HG03095 (cell line): ENCODE measurements around the gene HLTF.
A peak's percentile ranks its signal among the peaks of the same experiment; 100 is the strongest.
"Not testable (repeated sequence)": the region's sequence is repeated elsewhere in the genome, so short reads cannot be mapped to it uniquely, and the experiment has no call there.

ENCODE experiments used
- ATAC-seq: cut with Tn5 transposase; IDR thresholded peaks from one replicate; pipeline ENCODE4 v1.9.1; 2021; ENCODE audit warnings: moderate library complexity; ENCODE audit not compliant: unreplicated experiment

The HLTF gene

GRCh38 chr3:149086232-149086988, at the start of gene HLTF:
Gene HLTF, minus strand, starts transcription at chr3:149086533. Its CDS starts 197 bp downstream, at chr3:149086336.
- peak; percentile 99 for ATAC-seq

- no peak for ATAC-seq
These were observed 48.2 kb upstream of the HLTF start for GRCh38 chr3:149134575-149134974.

- ATAC-seq, result no peak
These were observed 45.3 kb upstream of the HLTF start for GRCh38 chr3:149131589-149131988.

GRCh38 chr3:149129326-149130205, 43.2 kb upstream of the HLTF start, which contains the start of gene HPS3:
Gene HPS3, plus strand, starts transcription at chr3:149129638. Its CDS starts 86 bp downstream, at chr3:149129724.
- peak; percentile 96 for ATAC-seq

GRCh38 chr3:149128821-149129220, 42.5 kb upstream of the HLTF start:
- ATAC-seq, result peak; percentile 16

- ATAC-seq, result no peak
These were observed 36.6 kb upstream of the HLTF start for GRCh38 chr3:149122721-149123578.

GRCh38 chr3:149120051-149120972, 34.0 kb upstream of the HLTF start:
- ATAC-seq, result no peak

- no peak for ATAC-seq
These were observed 33.1 kb upstream of the HLTF start for GRCh38 chr3:149119466-149119865.

GRCh38 chr3:149118724-149119123, 32.4 kb upstream of the HLTF start:
- no peak for ATAC-seq

GRCh38 chr3:149115114-149115513, 28.8 kb upstream of the HLTF start:
- ATAC-seq, result no peak

- no peak for ATAC-seq
These were observed 28.1 kb upstream of the HLTF start for GRCh38 chr3:149114458-149114857.

GRCh38 chr3:149104484-149104883, 18.2 kb upstream of the HLTF start:
- ATAC-seq, result no peak

GRCh38 chr3:149101641-149102040, 15.3 kb upstream of the HLTF start:
- no peak for ATAC-seq

GRCh38 chr3:149101154-149101553, 14.8 kb upstream of the HLTF start:
- ATAC-seq, result no peak

GRCh38 chr3:149097987-149098386, 11.7 kb upstream of the HLTF start:
- not testable (repeated sequence) for ATAC-seq

- ATAC-seq, result peak; percentile 92
These were observed 9.2 kb upstream of the HLTF start for GRCh38 chr3:149095487-149095886.

GRCh38 chr3:149091983-149092382, 5.7 kb upstream of the HLTF start:
- no peak for ATAC-seq

GRCh38 chr3:149090907-149091306, 4.6 kb upstream of the HLTF start:
- no peak for ATAC-seq

GRCh38 chr3:149090461-149090860, 4.1 kb upstream of the HLTF start:
- ATAC-seq, result no peak

GRCh38 chr3:149089395-149089794, 3.1 kb upstream of the HLTF start:
- no peak for ATAC-seq
